ENCODE results near the gene PRDM16. TPM values are rescaled to one million over a fixed set of nuclear protein-coding genes. Genes with fewer than 3 reads are reported as not detected.

Gene PRDM16
- polyA plus RNA-seq, 1 donor (not counting 4 experiments of a cell fraction or from before 2014, with no cell fraction given): 0.05 TPM

GRCh38 chr1:3323021-3323795 lies 254.2 kb downstream of the PRDM16 start:
- Histone ChIP-seq H3K4me1 (ENCODE audit: control insufficient read depth, extremely low read depth, insufficient read depth, low read length) (no peaks in the 10 kb centered on the region), H3K9me3 (ENCODE audit: control insufficient read depth, low read depth, low read length) (peaks cover 7% of the 10 kb centered on the region), H3K9me1 (ENCODE audit: control insufficient read depth, extremely low read depth, insufficient read depth, low read length) (no peaks in the 10 kb centered on the region), H3K79me2 (ENCODE audit: control insufficient read depth, insufficient read depth, low read length) (no peaks in the 10 kb centered on the region), H4K20me1 (ENCODE audit: control insufficient read depth, extremely low read depth, insufficient read depth, low read length) (no peaks in the 10 kb centered on the region), H2AFZ (ENCODE audit: control insufficient read depth, low read length) (no peak overlapping the region), H3K27ac (ENCODE audit: control insufficient read depth, insufficient read depth, low read length) (no peak overlapping the region), H3K4me2 (ENCODE audit: control insufficient read depth, extremely low read depth, insufficient read depth, low read depth, low read length) (no peak overlapping the region), H3K27me3 (ENCODE audit: control insufficient read depth, extremely low read depth, insufficient read depth, low read length) (no peaks in the 10 kb centered on the region), H3K36me3 (ENCODE audit: control insufficient read depth in 2 of 2, extremely low read depth in 1 of 2, insufficient read depth in 2 of 2, low read length in 2 of 2) (no peaks in the 10 kb centered on the region), H3K4me3 (ENCODE audit: control insufficient read depth in 2 of 3, extremely low read depth in 1 of 3, insufficient read depth in 2 of 3, low read depth in 1 of 3, low read length in 3 of 3) (no peak overlapping the region), H3K9ac (ENCODE audit: control insufficient read depth, extremely low read depth, insufficient read depth, low read length) (no peak overlapping the region)
- DNase-seq (ENCODE audit: low read depth, low spot score) (no peak), FAIRE-seq (no peak)
- no peak for TF ChIP-seq EZH2 (IDR thresholded peaks at IDR 0.05; ENCODE audit: low read length)
- no peak for TF ChIP-seq CTCF (optimal IDR thresholded peaks at IDR 0.05 in 1 of 3, IDR thresholded peaks at IDR 0.05 in 1 of 3, conservative IDR thresholded peaks at IDR 0.05 in 1 of 3; ENCODE audit: extremely low read depth in 1 of 3, insufficient read depth in 2 of 3, low read length in 3 of 3)
- dilution Hi-C loops (cut with MboI; ENCODE audit: extremely low pct_ligation_motif_present, low sequenced_read_pairs): no loop called here

GRCh38 chr1:3323796-3324703 lies 255.0 kb downstream of the PRDM16 start:
- H3K9ac ChIP-seq (ENCODE audit: control insufficient read depth, extremely low read depth, insufficient read depth, low read length): no peak overlapping the region
- no peak for FAIRE-seq
- no peak overlapping the region for H3K4me3 ChIP-seq (ENCODE audit: control insufficient read depth in 2 of 3, extremely low read depth in 1 of 3, insufficient read depth in 2 of 3, low read depth in 1 of 3, low read length in 3 of 3)
- peaks cover 7% of the 10 kb centered on the region for H3K9me3 ChIP-seq (ENCODE audit: control insufficient read depth, low read depth, low read length)
- no peak for DNase-seq (ENCODE audit: low read depth, low spot score)
- no peaks in the 10 kb centered on the region for H3K36me3 ChIP-seq (ENCODE audit: control insufficient read depth in 2 of 2, extremely low read depth in 1 of 2, insufficient read depth in 2 of 2, low read length in 2 of 2)
- no peaks in the 10 kb centered on the region for H3K9me1 ChIP-seq (ENCODE audit: control insufficient read depth, extremely low read depth, insufficient read depth, low read length)
- dilution Hi-C loops (cut with MboI; ENCODE audit: extremely low pct_ligation_motif_present, low sequenced_read_pairs): no loop called here
- no peaks in the 10 kb centered on the region for H3K27me3 ChIP-seq (ENCODE audit: control insufficient read depth, extremely low read depth, insufficient read depth, low read length)
- no peak overlapping the region for H3K4me2 ChIP-seq (ENCODE audit: control insufficient read depth, extremely low read depth, insufficient read depth, low read depth, low read length)
- H2AFZ ChIP-seq (ENCODE audit: control insufficient read depth, low read length): no peak overlapping the region
- H3K79me2 ChIP-seq (ENCODE audit: control insufficient read depth, insufficient read depth, low read length): no peaks in the 10 kb centered on the region
- H3K4me1 ChIP-seq (ENCODE audit: control insufficient read depth, extremely low read depth, insufficient read depth, low read length): no peaks in the 10 kb centered on the region
- H3K27ac ChIP-seq (ENCODE audit: control insufficient read depth, insufficient read depth, low read length): no peak overlapping the region
- no peak for TF ChIP-seq EZH2 (IDR thresholded peaks at IDR 0.05; ENCODE audit: low read length)
- TF ChIP-seq CTCF (optimal IDR thresholded peaks at IDR 0.05 in 1 of 3, IDR thresholded peaks at IDR 0.05 in 1 of 3, conservative IDR thresholded peaks at IDR 0.05 in 1 of 3; ENCODE audit: extremely low read depth in 1 of 3, insufficient read depth in 2 of 3, low read length in 3 of 3): no peak
- no peaks in the 10 kb centered on the region for H4K20me1 ChIP-seq (ENCODE audit: control insufficient read depth, extremely low read depth, insufficient read depth, low read length)
